ENCODE results near the gene SUGCT.

The SUGCT gene

DNA sequence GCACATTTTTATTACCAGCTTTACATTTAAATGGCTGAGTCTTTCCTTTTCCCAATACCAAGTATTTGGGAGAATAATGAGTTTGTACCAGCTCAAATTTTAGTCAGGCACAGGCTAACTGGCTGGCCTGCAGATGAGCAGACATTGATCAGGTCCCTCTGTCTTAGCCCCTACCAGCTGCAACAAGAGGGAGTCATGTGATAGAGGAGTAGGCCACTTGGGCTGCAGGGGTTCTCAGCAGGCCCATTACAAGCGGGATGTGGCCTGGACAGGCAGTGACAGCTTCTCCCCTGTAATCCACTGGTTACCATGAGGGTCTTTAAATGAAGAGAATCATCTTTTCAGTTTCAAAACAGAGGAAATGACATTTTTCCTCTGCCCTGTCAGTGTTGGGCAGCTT, 283.6 kb downstream of the SUGCT start:
- no peaks in the 10 kb centered on the region for H3K27me3 ChIP-seq (ENCODE audit: insufficient read depth, low read length, poor library complexity, severe bottlenecking)
- no peak overlapping the region for H3K4me2 ChIP-seq (ENCODE audit: low read depth, low read length, poor library complexity, severe bottlenecking)
- no peaks in the 10 kb centered on the region for H3K4me1 ChIP-seq (ENCODE audit: insufficient read depth, low read length, poor library complexity, severe bottlenecking)
- no peak overlapping the region for H3K9ac ChIP-seq (ENCODE audit: low read depth, low read length, poor library complexity, severe bottlenecking)
- H3K79me2 ChIP-seq (ENCODE audit: insufficient read depth, low read length): no peaks in the 10 kb centered on the region
- no peaks in the 10 kb centered on the region for H3K9me2 ChIP-seq (replicated peaks; ENCODE audit: low read depth, low read length)
- no peaks in the 10 kb centered on the region for H3K9me3 ChIP-seq (ENCODE audit: insufficient read depth, low read depth, low read length)
- no peaks in the 10 kb centered on the region for H3K36me3 ChIP-seq (ENCODE audit: insufficient read depth, low read length)
- H2AFZ ChIP-seq (ENCODE audit: low read length): no peak overlapping the region
- TF ChIP-seq, protein P1, sequence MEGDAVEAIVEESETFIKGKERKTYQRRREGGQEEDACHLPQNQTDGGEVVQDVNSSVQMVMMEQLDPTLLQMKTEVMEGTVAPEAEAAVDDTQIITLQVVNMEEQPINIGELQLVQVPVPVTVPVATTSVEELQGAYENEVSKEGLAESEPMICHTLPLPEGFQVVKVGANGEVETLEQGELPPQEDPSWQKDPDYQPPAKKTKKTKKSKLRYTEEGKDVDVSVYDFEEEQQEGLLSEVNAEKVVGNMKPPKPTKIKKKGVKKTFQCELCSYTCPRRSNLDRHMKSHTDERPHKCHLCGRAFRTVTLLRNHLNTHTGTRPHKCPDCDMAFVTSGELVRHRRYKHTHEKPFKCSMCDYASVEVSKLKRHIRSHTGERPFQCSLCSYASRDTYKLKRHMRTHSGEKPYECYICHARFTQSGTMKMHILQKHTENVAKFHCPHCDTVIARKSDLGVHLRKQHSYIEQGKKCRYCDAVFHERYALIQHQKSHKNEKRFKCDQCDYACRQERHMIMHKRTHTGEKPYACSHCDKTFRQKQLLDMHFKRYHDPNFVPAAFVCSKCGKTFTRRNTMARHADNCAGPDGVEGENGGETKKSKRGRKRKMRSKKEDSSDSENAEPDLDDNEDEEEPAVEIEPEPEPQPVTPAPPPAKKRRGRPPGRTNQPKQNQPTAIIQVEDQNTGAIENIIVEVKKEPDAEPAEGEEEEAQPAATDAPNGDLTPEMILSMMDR (conservative IDR thresholded peaks at IDR 0.05; ENCODE audit: low read length): no peak
- no peak for TF ChIP-seq EZH2phosphoT487 (IDR thresholded peaks at IDR 0.05; ENCODE audit: borderline replicate concordance)
- no peak overlapping the region for H3K4me3 ChIP-seq (ENCODE audit: low read length, poor library complexity, severe bottlenecking)
- no peaks in the 10 kb centered on the region for H3F3A ChIP-seq (ENCODE audit: low read depth)
- H4K20me1 ChIP-seq (ENCODE audit: insufficient read depth, low read length, poor library complexity, severe bottlenecking): no peaks in the 10 kb centered on the region

DNA sequence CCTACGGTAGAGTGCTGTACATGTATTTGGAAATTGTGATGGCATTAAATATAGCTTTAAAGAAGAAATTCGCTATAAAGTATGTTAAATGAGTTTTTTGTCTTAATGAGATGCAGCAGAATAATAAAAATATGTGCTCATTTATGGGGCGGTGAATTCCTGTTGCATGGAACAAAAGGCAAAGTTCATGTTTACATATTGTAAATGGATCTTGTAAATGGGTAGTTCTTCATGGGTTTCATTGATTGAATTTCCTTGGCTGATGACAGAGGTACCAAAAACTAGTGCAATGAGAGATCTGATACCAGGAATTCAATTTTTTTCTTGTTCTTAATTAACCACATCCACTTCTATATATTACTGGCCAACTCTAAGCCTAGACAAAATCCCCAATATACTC, 284.2 kb downstream of the SUGCT start:
- Histone ChIP-seq H3K27me3 (ENCODE audit: insufficient read depth, low read length, poor library complexity, severe bottlenecking) (no peaks in the 10 kb centered on the region), H3K79me2 (ENCODE audit: insufficient read depth, low read length) (no peaks in the 10 kb centered on the region), H3K36me3 (ENCODE audit: insufficient read depth, low read length) (no peaks in the 10 kb centered on the region), H3K9me3 (ENCODE audit: insufficient read depth, low read depth, low read length) (no peaks in the 10 kb centered on the region), H3K9ac (ENCODE audit: low read depth, low read length, poor library complexity, severe bottlenecking) (no peak overlapping the region), H3K4me1 (ENCODE audit: insufficient read depth, low read length, poor library complexity, severe bottlenecking) (no peaks in the 10 kb centered on the region), H2AFZ (ENCODE audit: low read length) (no peak overlapping the region), H3F3A (ENCODE audit: low read depth) (no peaks in the 10 kb centered on the region), H3K4me2 (ENCODE audit: low read depth, low read length, poor library complexity, severe bottlenecking) (no peak overlapping the region), H3K4me3 (ENCODE audit: low read length, poor library complexity, severe bottlenecking) (no peak overlapping the region), H4K20me1 (ENCODE audit: insufficient read depth, low read length, poor library complexity, severe bottlenecking) (no peaks in the 10 kb centered on the region), H3K9me2 (replicated peaks; ENCODE audit: low read depth, low read length) (no peaks in the 10 kb centered on the region)
- TF ChIP-seq, protein P1 (conservative IDR thresholded peaks at IDR 0.05; ENCODE audit: low read length): no peak
- no peak for TF ChIP-seq EZH2phosphoT487 (IDR thresholded peaks at IDR 0.05; ENCODE audit: borderline replicate concordance)

DNA sequence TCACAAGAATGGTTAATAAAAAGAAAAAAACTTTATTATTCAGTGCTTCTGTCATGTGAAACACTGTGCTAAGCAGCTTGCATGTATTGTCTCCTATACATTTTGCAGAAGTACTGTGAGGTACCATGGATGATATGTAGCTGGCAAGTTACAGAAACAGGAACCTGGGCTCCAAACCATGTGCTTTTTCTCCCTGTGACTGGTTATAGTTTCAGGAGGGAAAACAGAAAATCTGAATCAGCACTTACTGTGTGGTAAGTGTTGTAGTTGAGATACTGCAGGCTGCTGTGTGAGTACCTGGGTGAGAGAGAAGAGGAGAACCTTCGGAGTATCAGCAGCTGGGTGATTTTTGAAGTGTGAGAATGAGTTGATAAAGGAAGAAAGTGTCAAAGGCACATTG, 285.0 kb downstream of the SUGCT start:
- Histone ChIP-seq H3K36me3 (ENCODE audit: insufficient read depth, low read length) (no peaks in the 10 kb centered on the region), H2AFZ (ENCODE audit: low read length) (no peak overlapping the region), H3F3A (ENCODE audit: low read depth) (no peaks in the 10 kb centered on the region)

More for the DNA sequence above, 285.0 kb downstream of the SUGCT start:
- H3K9me2 ChIP-seq (replicated peaks; ENCODE audit: low read depth, low read length): no peaks in the 10 kb centered on the region
- no peaks in the 10 kb centered on the region for H3K9me3 ChIP-seq (ENCODE audit: insufficient read depth, low read depth, low read length)
- no peaks in the 10 kb centered on the region for H3K79me2 ChIP-seq (ENCODE audit: insufficient read depth, low read length)
- TF ChIP-seq EZH2phosphoT487 (IDR thresholded peaks at IDR 0.05; ENCODE audit: borderline replicate concordance): no peak
- TF ChIP-seq, protein P1 (conservative IDR thresholded peaks at IDR 0.05; ENCODE audit: low read length): no peak
- no peaks in the 10 kb centered on the region for H4K20me1 ChIP-seq (ENCODE audit: insufficient read depth, low read length, poor library complexity, severe bottlenecking)
- H3K27me3 ChIP-seq (ENCODE audit: insufficient read depth, low read length, poor library complexity, severe bottlenecking): no peaks in the 10 kb centered on the region
- H3K4me3 ChIP-seq (ENCODE audit: low read length, poor library complexity, severe bottlenecking): no peak overlapping the region
- no peaks in the 10 kb centered on the region for H3K4me1 ChIP-seq (ENCODE audit: insufficient read depth, low read length, poor library complexity, severe bottlenecking)
- H3K4me2 ChIP-seq (ENCODE audit: low read depth, low read length, poor library complexity, severe bottlenecking): no peak overlapping the region
- no peak overlapping the region for H3K9ac ChIP-seq (ENCODE audit: low read depth, low read length, poor library complexity, severe bottlenecking)
